HepG2 (cell line): ENCODE data around the gene ANKFY1. TPM values are rescaled to one million over a fixed set of nuclear protein-coding genes. Genes with fewer than 3 reads are reported as not detected.

Experiments
- EZH2 ChIP-seq: conservative IDR thresholded peaks from 2 replicates; pipeline ENCODE4 v1.6.1; 2012; ENCODE audit warnings: mild to moderate bottlenecking, low read depth, low read length, moderate library complexity
- GABPB1 ChIP-seq: IDR thresholded peaks from 2 replicates; pipeline ENCODE4 v1.6.1; 2016; ENCODE audit warnings: mild to moderate bottlenecking, missing genetic modification reagents, moderate library complexity, missing compliant biosample characterization
- GATAD2A ChIP-seq: IDR thresholded peaks from 2 replicates; pipeline ENCODE4 v1.6.1; 2016
- MAFG ChIP-seq: sonication (generic); formaldehyde crosslinking; IDR thresholded peaks from 2 replicates; pipeline ENCODE4 v1.5.1; 2020; ENCODE audit warnings: mild to moderate bottlenecking, missing genetic modification reagents
- PRPF4 ChIP-seq: fragments of 200-400 bp; formaldehyde crosslinking; IDR thresholded peaks from 2 replicates; pipeline ENCODE4 v1.6.1; 2016; ENCODE audit warnings: low read length, low read depth; ENCODE audit not compliant: poor library complexity, severe bottlenecking
- SPEN ChIP-seq: sonication (generic); formaldehyde crosslinking; IDR thresholded peaks from 2 replicates; pipeline ENCODE4 v1.5.1; 2020; ENCODE audit warnings: low read depth, mild to moderate bottlenecking, missing genetic modification reagents
- TP53 ChIP-seq: sonication (generic); formaldehyde crosslinking; conservative IDR thresholded peaks from 2 replicates; pipeline ENCODE4 v1.4.0; 2020; ENCODE audit warnings: missing genetic modification reagents
- YEATS2 ChIP-seq: sonication (generic); formaldehyde crosslinking; IDR thresholded peaks from 2 replicates; pipeline ENCODE4 v1.4.0; 2020; ENCODE audit warnings: missing genetic modification reagents, borderline replicate concordance
- ZBTB20 ChIP-seq: sonication (generic); formaldehyde crosslinking; IDR thresholded peaks from 2 replicates; pipeline ENCODE4 v1.8.1; 2023; ENCODE audit warnings: missing genetic modification reagents, low read depth, mild to moderate bottlenecking, borderline replicate concordance
- ZNF382 ChIP-seq: sonication (generic); formaldehyde crosslinking; IDR thresholded peaks from 2 replicates; pipeline ENCODE4 v1.5.0; 2020; ENCODE audit warnings: missing genetic modification reagents, mild to moderate bottlenecking, borderline replicate concordance
- ZNF616 ChIP-seq: sonication (generic); formaldehyde crosslinking; IDR thresholded peaks from 2 replicates; pipeline ENCODE4 v1.5.0; 2020; ENCODE audit warnings: low read depth, mild to moderate bottlenecking, missing genetic modification reagents
- ZNF660 ChIP-seq: sonication (generic); formaldehyde crosslinking; IDR thresholded peaks from 2 replicates; pipeline ENCODE4 v1.5.1; 2020; ENCODE audit warnings: mild to moderate bottlenecking, low read depth, missing genetic modification reagents, borderline replicate concordance
- ZNF672 ChIP-seq: sonication (generic); formaldehyde crosslinking; IDR thresholded peaks from 2 replicates; pipeline ENCODE4 v1.8.1; 2022; ENCODE audit warnings: missing genetic modification reagents
- ZNF724P ChIP-seq: sonication (generic); formaldehyde crosslinking; IDR thresholded peaks from 2 replicates; pipeline ENCODE4 v1.8.0; 2022; ENCODE audit warnings: missing genetic modification reagents, borderline replicate concordance
- polyA plus RNA-seq, 8 experiments: library from polyadenylated mRNA; depleted of rRNA in 3 of 8; stranded (reverse) in 7 of 8; unstranded in 1 of 8; fragments of >200 nt; fragmentation: Illumina TruSeq in 4 of 8; extraction: Trizol in 4 of 8; gene quantifications; 2 replicates each; pipeline versions ENCODE4 v1.2.1 to v1.2.3, GENCODE V29; 2011 to 2016; ENCODE audit warnings: low read depth in 4 of 8, missing spikeins in 1 of 8, mixed read lengths in 1 of 8; ENCODE audit not compliant: insufficient read depth in 1 of 8
- total RNA-seq, 5 experiments: library from RNA; depleted of rRNA; stranded (reverse); fragments of >200 nt; fragmentation: Illumina TruSeq; extraction: Trizol; gene quantifications; 2 replicates each; pipeline ENCODE4 v1.2.3, GENCODE V29; 2016; ENCODE audit warnings: low read depth in 1 of 5
- TF ChIP-seq, protein P1 (sequence below): sonication (generic); formaldehyde crosslinking; IDR thresholded peaks from 2 replicates; pipeline ENCODE4 v1.4.0; 2020; ENCODE audit warnings: mild to moderate bottlenecking, missing genetic modification reagents, borderline replicate concordance
- TF ChIP-seq, protein P2 (sequence below): sonication (generic); formaldehyde crosslinking; IDR thresholded peaks from 2 replicates; pipeline ENCODE4 v1.5.0; 2020; ENCODE audit warnings: missing genetic modification reagents
- TF ChIP-seq, protein P3 (sequence below): sonication (generic); formaldehyde crosslinking; IDR thresholded peaks from 2 replicates; pipeline ENCODE4 v1.8.1; 2023; ENCODE audit warnings: missing genetic modification reagents, mild to moderate bottlenecking, borderline replicate concordance
- TF ChIP-seq, protein P4 (sequence below): fragments of 450-650 bp; IDR thresholded peaks from 2 replicates; pipeline ENCODE4 v1.6.1; 2016
- TF ChIP-seq, protein P5 (sequence below): sonication (generic); formaldehyde crosslinking; IDR thresholded peaks from 2 replicates; pipeline ENCODE4 v1.8.0; 2022; ENCODE audit warnings: low read depth, missing genetic modification reagents

Gene ANKFY1
- total and polyA plus RNA-seq, 2 of the 13 experiments (the other 11 are each of a cell fraction or from before 2014, with no cell fraction given), result 11.9 to 16.8 TPM

DNA sequence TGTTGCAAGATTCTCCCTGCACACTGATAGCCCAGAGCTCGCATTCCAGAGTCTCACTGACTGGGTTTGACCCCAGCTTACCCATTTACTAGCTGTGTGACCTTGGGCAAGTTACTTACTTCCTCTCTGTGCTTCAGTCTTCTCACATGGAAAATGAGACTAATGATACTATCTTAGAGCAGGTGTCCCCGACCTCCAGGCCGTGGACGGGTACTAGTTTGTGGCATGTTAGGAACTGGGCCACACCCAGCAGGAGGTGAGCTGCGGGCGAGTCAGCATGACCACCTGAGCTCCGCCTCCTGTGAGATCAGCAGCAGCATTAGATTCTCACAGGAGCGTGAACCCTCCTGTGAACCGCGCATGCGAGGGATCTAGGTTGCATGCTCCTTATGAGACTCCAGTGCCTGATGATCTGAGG is 15.8 kb downstream of the ANKFY1 start (continued):
- TF ChIP-seq, protein P1, sequence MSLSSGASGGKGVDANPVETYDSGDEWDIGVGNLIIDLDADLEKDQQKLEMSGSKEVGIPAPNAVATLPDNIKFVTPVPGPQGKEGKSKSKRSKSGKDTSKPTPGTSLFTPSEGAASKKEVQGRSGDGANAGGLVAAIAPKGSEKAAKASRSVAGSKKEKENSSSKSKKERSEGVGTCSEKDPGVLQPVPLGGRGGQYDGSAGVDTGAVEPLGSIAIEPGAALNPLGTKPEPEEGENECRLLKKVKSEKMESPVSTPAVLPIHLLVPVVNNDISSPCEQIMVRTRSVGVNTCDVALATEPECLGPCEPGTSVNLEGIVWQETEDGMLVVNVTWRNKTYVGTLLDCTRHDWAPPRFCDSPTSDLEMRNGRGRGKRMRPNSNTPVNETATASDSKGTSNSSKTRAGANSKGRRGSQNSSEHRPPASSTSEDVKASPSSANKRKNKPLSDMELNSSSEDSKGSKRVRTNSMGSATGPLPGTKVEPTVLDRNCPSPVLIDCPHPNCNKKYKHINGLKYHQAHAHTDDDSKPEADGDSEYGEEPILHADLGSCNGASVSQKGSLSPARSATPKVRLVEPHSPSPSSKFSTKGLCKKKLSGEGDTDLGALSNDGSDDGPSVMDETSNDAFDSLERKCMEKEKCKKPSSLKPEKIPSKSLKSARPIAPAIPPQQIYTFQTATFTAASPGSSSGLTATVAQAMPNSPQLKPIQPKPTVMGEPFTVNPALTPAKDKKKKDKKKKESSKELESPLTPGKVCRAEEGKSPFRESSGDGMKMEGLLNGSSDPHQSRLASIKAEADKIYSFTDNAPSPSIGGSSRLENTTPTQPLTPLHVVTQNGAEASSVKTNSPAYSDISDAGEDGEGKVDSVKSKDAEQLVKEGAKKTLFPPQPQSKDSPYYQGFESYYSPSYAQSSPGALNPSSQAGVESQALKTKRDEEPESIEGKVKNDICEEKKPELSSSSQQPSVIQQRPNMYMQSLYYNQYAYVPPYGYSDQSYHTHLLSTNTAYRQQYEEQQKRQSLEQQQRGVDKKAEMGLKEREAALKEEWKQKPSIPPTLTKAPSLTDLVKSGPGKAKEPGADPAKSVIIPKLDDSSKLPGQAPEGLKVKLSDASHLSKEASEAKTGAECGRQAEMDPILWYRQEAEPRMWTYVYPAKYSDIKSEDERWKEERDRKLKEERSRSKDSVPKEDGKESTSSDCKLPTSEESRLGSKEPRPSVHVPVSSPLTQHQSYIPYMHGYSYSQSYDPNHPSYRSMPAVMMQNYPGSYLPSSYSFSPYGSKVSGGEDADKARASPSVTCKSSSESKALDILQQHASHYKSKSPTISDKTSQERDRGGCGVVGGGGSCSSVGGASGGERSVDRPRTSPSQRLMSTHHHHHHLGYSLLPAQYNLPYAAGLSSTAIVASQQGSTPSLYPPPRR (CRISPR knock-in tag), result no peak
- TF ChIP-seq GABPB1 (no peak), MAFG (CRISPR knock-in tag) (no peak), ZNF616 (CRISPR knock-in tag) (no peak), ZNF724P (CRISPR knock-in tag) (no peak), TP53 (no peak), ZNF672 (no peak), ZBTB20 (no peak), EZH2 (no peak), YEATS2 (CRISPR knock-in tag) (peak; percentile 32; the same call in 1 of the 2 replicates), PRPF4 (no peak), ZNF660 (no peak), SPEN (CRISPR knock-in tag) (0 out of 2 replicates have a peak, but pooled peaks have one; percentile 22), ZNF382 (CRISPR knock-in tag) (no peak), GATAD2A (CRISPR knock-in tag) (peak; percentile 29; the same call in 1 of the 2 replicates)
- TF ChIP-seq, protein P2, sequence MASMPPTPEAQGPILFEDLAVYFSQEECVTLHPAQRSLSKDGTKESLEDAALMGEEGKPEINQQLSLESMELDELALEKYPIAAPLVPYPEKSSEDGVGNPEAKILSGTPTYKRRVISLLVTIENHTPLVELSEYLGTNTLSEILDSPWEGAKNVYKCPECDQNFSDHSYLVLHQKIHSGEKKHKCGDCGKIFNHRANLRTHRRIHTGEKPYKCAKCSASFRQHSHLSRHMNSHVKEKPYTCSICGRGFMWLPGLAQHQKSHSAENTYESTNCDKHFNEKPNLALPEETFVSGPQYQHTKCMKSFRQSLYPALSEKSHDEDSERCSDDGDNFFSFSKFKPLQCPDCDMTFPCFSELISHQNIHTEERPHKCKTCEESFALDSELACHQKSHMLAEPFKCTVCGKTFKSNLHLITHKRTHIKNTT (CRISPR knock-in tag), result no peak
- TF ChIP-seq, protein P3, sequence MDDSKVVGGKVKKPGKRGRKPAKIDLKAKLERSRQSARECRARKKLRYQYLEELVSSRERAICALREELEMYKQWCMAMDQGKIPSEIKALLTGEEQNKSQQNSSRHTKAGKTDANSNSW (CRISPR knock-in tag), result no peak
- TF ChIP-seq, protein P4, sequence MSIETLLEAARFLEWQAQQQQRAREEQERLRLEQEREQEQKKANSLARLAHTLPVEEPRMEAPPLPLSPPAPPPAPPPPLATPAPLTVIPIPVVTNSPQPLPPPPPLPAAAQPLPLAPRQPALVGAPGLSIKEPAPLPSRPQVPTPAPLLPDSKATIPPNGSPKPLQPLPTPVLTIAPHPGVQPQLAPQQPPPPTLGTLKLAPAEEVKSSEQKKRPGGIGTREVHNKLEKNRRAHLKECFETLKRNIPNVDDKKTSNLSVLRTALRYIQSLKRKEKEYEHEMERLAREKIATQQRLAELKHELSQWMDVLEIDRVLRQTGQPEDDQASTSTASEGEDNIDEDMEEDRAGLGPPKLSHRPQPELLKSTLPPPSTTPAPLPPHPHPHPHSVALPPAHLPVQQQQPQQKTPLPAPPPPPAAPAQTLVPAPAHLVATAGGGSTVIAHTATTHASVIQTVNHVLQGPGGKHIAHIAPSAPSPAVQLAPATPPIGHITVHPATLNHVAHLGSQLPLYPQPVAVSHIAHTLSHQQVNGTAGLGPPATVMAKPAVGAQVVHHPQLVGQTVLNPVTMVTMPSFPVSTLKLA, result no peak
- TF ChIP-seq, protein P5, sequence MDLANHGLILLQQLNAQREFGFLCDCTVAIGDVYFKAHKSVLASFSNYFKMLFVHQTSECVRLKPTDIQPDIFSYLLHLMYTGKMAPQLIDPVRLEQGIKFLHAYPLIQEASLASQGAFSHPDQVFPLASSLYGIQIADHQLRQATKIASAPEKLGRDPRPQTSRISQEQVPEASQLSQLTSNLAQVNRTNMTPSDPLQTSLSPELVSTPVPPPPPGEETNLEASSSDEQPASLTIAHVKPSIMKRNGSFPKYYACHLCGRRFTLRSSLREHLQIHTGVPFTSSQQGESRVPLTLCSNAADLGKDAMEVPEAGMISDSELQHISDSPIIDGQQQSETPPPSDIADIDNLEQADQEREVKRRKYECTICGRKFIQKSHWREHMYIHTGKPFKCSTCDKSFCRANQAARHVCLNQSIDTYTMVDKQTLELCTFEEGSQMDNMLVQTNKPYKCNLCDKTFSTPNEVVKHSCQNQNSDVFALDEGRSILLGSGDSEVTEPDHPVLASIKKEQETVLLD (CRISPR knock-in tag), result no peak
